ENCODE results near the gene SDHB.

The SDHB gene

DNA sequence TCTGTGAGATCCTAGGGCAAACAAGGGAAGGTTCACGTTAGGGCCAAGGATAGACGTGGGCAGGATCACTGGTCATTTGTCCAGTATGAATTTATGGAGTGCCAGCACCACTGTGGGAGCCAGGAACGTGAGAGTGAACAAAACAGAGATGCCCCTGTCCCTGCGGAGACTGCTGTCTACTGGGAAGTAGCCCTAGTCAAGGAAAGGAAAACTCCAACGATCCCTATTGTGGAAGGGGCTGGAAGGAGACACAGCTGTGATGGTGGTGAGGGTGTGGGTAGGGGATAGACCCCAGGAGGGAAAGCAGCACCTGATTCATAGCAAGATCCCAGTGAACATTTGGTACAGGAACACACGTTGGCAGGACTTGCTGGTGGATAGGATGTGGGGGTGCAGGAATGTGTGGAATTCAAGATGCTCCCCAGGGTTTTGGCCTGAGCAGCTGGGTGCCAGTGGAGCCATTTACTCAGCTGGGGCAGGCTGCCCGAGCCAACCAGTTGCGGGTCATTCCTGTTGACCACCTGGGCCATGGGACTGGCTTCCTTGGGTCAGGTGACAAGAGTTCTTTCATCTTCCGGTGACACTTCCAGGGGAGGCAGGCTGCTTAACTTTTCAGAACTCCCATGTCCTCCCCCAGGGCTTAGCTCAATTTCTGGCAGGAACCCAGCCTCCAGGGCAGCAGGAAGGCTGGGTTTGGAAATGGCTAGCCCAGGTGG, 40.9 kb downstream of the SDHB start:
- DNase-seq (ENCODE audit: low read depth) = no peak

DNA sequence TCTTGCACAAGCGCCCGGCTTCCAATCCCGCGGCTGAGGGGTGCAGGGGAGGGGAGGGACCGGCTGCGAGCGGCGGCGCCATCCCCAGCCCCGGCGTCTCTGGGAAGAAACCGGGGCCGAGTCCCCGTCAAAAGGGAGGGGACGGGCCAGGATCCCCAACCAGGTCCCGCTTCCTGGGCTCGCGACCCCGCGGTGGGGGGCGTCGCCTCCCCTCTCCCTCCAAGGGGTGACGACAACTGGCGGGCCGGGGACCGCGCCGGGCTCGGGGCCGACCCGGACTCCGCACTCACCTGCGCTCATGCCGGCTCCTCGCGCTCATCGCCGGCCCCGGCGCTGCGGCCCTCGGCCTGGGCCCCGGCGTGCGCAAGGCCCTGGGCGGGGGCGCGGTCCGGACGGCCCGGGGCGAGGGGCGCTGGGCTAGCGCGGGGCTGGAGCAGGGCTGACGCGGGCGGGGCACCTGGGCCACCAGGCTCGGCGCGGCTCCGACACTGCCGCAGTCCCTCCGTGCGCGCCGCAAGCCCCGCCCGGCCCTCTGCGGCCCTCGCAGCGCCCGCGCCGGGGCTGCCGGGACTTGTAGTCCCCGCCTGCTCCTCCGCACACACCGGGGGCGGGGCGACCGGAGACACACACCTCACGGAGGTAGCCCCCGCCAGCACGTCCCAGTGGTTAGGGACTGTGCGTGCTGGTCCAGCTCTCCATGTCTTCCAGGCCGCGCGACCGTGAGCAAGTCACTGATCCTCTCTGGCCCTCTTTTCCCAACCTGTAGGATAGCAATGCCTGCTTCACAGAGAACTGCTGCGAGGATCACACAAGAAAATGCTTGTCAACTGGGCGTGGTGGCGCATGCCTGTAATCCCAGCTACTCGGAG, 42.2 kb downstream of the SDHB start, which contains the start of gene ATP13A2:
Gene ATP13A2, minus strand, starts transcription at position 490 of the 869 bp plus-strand sequence. Its CDS starts 190 bp downstream, at position 300.
- peak; percentile 76 for DNase-seq (ENCODE audit: low read depth)

DNA sequence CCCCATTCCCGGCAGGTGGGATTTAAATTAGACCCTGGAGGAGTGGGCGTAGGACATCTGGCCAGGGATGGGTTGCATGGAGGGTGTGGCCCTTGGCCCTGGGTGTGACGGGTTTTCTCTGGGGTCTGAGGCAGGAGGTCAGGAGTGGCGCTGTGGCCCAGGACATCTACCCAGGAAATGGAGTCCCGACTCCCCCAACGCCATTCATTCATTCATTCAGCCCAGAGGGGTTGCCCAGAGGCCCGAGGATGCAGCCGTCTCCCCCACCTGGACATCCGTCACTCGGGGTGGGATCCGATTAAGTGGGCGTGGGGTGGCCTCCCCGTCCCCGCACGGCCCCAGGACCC, 42.8 kb downstream of the SDHB start:
- DNase-seq (ENCODE audit: low read depth) = no peak

DNA sequence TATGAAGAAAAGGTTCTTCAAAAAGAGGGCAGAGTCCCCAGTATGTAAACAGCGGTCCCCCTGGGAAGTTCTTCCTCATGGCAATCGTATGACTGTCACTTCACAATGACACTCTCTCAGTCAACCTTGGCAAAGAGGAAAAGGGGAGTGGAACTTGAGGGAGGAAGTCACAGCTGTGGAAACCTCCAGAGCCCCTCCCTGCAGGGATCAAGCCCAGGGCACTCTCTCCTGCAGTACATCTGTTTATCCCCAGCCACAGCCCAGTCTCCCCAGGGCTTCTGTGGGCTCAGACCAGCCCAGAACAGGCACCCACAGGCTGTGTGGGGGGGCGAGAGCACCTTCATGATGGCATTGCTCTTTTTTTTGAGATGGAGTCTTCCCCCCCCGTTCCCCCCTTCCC, 44.1 kb downstream of the SDHB start:
- DNase-seq (ENCODE audit: low read depth) = no peak

GRCh38 chr1:17008208-17008855, 45.5 kb downstream of the SDHB start:
- DNase-seq (ENCODE audit: low read depth) = no peak

DNA sequence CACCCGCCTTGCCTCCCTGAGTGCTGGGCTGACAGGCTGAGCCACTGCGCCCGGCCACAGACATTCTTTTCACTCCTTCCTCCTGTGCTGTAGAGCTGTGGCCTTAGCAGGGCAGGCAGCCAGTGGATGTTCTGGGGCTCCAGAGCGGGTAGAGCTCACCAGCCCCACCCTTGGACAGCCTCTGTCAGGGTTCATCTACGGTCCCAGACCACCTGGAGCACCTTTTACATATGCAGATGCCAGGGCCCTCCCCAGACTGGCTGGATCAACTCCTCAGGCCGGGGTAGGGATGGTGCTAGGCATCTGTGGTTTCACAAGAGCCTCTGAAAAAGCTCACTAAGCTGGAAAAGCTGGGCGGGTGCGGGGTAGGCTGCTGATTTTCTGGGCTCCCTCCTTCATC, 46.7 kb downstream of the SDHB start:
- no peak for DNase-seq (ENCODE audit: low read depth)

- DNase-seq (ENCODE audit: low read depth) = no peak
Measured at GRCh38 chr1:17005365-17005740, 48.5 kb downstream of the SDHB start.

- no peak for DNase-seq (ENCODE audit: low read depth)
Measured at GRCh38 chr1:17004466-17005364, 49.1 kb downstream of the SDHB start.

DNA sequence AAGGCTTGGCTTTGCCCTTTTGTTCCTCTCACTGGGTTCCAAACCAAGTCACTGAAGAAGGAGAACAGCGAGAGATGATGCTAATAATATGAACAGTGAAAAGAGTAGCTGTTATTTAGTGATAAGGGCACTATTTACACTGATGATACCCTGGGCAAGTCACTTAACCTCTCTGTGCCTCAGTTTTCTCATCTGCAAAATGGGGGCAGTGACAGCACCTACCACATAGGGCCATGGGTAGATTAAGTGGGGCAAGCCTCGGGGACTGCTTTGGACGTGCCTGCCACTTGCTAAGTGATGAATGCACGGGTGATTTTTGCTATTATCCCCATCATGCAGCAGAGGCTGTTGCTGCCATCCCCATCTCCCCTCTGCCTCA, 51.3 kb downstream of the SDHB start:
- DNase-seq (ENCODE audit: low read depth) = no peak

DNA sequence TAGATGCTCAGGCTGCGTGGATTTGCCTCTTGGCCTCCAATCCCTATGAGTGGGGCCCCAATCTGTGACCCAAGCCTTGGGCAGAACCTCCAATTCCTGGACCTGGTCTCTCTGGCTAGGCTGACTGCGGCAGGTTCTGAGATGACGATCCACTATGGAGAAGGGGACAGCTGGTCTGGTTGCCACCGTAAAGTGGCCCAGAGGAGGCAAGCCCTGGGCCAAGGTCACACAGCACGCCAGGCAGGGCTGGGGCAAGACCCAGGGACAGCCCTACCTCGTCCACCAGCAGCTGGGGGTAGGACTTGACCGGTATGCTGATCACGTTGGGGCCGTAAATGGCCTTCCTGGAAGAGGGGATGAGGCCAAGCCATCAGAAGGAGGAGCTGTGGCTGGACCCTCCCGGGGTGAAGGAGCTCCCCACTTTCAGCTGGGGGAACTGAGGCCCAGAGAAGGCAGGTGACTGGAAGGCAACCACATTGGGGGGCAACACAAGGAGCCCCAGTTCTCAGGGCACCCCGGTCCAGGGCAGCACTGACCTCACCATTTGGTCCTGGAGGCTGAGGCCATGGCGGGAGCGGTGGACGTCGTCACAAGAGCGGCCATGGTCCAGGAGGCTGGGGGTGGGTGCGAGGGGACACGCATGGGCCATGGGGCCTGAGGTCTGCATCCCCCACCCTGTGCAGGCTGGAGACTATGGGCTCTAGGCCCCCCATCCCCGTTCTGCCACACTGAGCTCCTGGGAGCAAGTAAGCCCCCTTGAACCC, 51.9 kb downstream of the SDHB start:
- DNase-seq (ENCODE audit: low read depth) = no peak

DNA sequence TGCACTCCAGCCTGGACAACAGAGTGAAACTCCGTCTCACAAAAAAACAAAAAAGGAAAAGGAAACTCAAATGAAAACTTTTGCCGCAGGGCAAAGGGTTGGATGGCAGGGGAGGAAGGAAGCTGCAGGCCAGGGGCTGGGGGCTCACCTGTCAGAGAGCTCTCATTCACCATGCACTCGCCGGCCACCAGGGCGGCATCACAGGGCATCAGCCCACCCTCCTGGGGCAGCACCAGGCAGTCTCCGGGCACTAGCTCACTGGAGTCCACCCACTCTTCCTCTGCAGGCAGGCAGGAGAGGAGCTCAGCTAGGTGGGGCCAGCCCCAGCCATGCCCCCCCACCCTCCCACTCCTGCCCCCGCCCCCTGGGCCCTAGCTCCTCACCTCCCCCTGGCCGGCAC, 54.0 kb downstream of the SDHB start:
- DNase-seq (ENCODE audit: low read depth) = no peak

DNA sequence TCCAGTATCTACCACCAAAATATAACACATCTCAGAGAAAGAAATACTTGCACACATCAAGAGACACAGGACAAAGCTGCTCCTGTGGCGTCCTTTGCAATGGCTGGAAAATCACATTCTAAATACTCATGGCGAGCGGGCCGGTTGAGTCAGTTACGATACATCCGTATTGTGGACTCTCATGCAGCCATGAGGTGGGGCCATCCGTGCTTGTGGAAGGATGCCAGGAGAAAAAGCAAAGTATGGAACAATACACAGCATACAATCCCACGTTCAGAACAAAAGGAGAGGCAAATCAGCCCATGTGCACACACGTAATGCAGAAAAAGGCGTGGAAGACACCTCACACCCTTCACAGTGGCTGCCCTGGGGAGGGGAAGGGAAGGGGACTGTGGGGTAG, 55.2 kb downstream of the SDHB start:
- DNase-seq (ENCODE audit: low read depth) = no peak

- no peak for DNase-seq (ENCODE audit: low read depth)
Measured at GRCh38 chr1:16996845-16997244, 57.0 kb downstream of the SDHB start.

- DNase-seq (ENCODE audit: low read depth) = no peak
Measured at GRCh38 chr1:16993521-16994038, 60.3 kb downstream of the SDHB start.

DNA sequence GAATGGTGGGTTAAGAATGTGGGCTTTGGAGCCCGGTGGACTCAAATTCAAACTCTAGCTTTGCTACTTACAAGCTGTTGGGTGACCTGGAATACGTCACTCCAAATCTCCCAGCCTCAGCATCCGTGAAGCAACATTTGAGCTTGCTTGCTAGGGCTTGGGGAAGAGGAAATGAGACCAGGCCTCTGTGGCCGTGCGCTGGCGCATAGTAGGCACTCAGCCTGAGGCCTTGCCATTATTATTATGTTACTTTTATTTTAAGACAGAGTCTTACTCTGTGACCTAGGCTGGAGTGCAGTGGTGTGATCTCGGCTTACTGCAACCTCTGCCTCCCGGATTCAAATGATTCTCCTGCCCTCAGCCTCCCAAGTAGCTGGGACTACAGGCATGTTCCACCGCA, 61.2 kb downstream of the SDHB start:
- no peak for DNase-seq (ENCODE audit: low read depth)

GRCh38 chr1:16992102-16992501, 61.7 kb downstream of the SDHB start:
- no peak for DNase-seq (ENCODE audit: low read depth)

DNA sequence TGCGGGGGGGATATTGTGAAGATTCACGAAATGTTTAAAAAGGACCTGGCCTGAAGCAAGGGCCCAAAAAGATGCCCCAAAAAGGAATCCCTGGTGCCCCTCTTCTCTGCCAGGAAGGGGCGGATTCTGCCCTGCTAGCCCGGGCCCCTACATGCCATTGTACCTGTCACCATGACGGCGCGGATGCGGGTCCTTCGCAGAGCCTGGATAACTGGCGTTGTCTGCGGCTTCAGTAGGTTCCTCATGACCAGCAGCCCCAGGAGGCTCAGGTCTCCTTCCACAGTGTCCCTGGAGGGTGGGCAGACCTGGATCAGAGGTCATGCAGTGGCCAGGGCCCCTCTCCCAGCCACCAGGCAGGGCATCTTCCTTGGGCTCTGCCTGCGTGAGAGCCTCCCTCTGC, 62.3 kb downstream of the SDHB start:
- DNase-seq (ENCODE audit: low read depth) = no peak

- DNase-seq (ENCODE audit: low read depth) = no peak
Measured at GRCh38 chr1:16989676-16990391, 64.0 kb downstream of the SDHB start.

GRCh38 chr1:16988210-16988609, 65.6 kb downstream of the SDHB start:
- DNase-seq (ENCODE audit: low read depth) = no peak

GRCh38 chr1:16986962-16987361, 66.9 kb downstream of the SDHB start:
- no peak for DNase-seq (ENCODE audit: low read depth)

All from activated T-helper 1 cell treated with Interleukin-2 at 50 U/mL for 16 hours (primary cell).